NCI-H2171 treated with DMSO at 0.1 percent for 48 hours (cell line): Measurements from ENCODE around the gene NHSL2.
A peak's percentile ranks its signal among the peaks of the same experiment; 100 is the strongest.

Experiments used
- DNase-seq: peaks from one replicate; lab custom pipeline; 2025; lab: John Stamatoyannopoulos, UW

Gene NHSL2

DNA sequence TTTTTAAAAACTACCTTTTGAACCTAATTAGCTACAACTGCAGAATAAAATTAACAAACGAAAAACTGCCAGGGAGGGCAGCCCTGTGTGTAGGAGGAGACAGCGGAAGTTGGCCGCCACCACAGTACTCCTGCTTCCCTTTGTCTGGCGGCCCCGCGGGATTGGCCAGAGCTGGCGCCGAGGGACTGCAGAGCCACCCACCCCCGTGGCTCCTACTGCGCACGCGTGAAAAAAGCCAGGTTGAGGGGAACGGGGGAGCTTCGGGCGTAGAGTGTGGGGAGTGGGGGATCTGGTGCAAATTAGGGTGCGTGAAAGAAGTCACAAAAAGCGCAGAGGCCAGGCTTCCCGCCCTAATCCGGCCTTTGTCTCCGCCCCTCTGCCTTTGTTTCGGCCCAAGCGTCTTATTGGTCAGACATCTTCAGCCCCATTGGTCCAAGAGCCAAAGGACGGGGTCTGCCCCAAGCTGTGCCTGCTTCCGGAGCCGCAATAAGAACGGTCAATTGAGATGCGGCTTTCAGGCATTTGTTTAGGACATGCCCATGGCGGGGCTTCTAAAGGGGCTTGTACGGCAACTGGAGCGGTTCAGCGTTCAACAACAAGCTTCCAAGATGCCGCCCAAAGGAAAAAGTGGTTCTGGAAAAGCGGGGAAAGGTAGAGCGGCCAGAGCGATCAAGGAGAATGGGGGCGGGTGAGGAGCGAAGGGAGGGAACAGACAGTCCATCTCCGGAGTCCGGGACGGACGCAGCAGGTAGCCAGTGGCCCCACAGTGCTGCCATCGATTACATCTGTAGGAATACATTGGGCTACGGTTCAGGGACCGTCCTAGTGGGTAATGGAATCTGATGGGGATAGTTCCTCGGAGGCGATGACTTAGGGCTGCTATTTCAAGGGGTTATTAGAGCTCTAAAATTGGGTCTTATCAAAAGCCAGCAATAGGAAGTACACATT, 270.8 kb downstream of the NHSL2 start, which contains the start of gene PIN4:
TSS of gene PIN4 (plus strand) at position 580 of the 948 bp plus-strand sequence. CDS start at position 609, 29 bp downstream.
- peak; percentile 96 for DNase-seq

DNA sequence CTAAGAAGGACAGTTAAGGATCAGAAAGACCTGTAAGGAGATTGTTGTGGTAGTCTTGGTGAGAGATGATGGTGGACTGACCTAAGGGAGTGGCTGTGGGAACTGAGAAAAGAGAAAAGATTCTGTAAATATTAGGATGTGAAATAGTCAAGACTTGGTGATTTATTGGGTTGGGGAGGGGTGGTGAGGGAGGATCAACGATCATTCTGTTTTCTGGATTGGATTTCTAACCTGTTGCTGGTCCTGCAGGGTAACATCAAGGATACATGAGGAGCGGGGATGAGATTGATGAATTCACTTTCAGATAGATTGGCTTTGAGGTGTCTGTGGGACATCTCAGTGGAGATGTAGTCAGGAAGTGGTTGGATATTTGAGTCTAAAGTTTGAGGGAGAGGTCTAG, 272.3 kb downstream of the NHSL2 start:
- DNase-seq = no peak

GRCh38 chrX:72201836-72202536, 291.3 kb downstream of the NHSL2 start:
- DNase-seq = no peak
